Progenitor cell of endocrine pancreas (in vitro differentiated cells): ENCODE measurements around the gene ADARB2. TPM values are rescaled to one million over a fixed set of nuclear protein-coding genes. Genes with fewer than 3 reads are reported as not detected.
"Not testable (repeated sequence)": the region's sequence is repeated elsewhere in the genome, so short reads cannot be mapped to it uniquely, and the experiment has no call there.

ENCODE experiments used
- DNase-seq: peaks from one replicate; pipeline ENCODE4 v3.0.0; 2021; ENCODE audit warnings: low spot score; ENCODE audit not compliant: unreplicated experiment
- H3K27ac Mint-ChIP-seq: 2 replicates; pipeline ENCODE4 v1.8.0; 2021; ENCODE audit warnings: mild to moderate bottlenecking, moderate library complexity, mixed read lengths
- H3K27me3 Mint-ChIP-seq: 2 replicates; pipeline ENCODE4 v1.8.0; 2021; ENCODE audit warnings: mixed read lengths
- H3K36me3 Mint-ChIP-seq: 2 replicates; pipeline ENCODE4 v1.8.0; 2022; ENCODE audit warnings: mixed read lengths; ENCODE audit not compliant: insufficient read depth
- H3K4me1 Mint-ChIP-seq: 2 replicates; pipeline ENCODE4 v1.8.0; 2021; ENCODE audit warnings: low read depth, mixed read lengths
- H3K4me3 Mint-ChIP-seq: 2 replicates; pipeline ENCODE4 v1.8.0; 2021; ENCODE audit warnings: low read depth, mild to moderate bottlenecking, moderate library complexity, mixed read lengths
- H3K9me3 Mint-ChIP-seq: 2 replicates; pipeline ENCODE4 v1.8.0; 2021; ENCODE audit warnings: low read depth, mixed read lengths
- total RNA-seq: library from RNA; stranded (reverse); gene quantifications from 2 replicates; pipeline ENCODE4 v1.2.1, GENCODE V29; 2021
- TF ChIP-seq, protein P1 (sequence below): fragments of 200-600 bp; sonication (generic); IDR thresholded peaks from one replicate; pipeline ENCODE4 v1.5.0; 2021; ENCODE audit warnings: antibody characterized with exemption, mild to moderate bottlenecking; ENCODE audit not compliant: unreplicated experiment

The ADARB2 gene
- total RNA-seq, 1 donor from 2014 or later = 1.3 TPM

DNA sequence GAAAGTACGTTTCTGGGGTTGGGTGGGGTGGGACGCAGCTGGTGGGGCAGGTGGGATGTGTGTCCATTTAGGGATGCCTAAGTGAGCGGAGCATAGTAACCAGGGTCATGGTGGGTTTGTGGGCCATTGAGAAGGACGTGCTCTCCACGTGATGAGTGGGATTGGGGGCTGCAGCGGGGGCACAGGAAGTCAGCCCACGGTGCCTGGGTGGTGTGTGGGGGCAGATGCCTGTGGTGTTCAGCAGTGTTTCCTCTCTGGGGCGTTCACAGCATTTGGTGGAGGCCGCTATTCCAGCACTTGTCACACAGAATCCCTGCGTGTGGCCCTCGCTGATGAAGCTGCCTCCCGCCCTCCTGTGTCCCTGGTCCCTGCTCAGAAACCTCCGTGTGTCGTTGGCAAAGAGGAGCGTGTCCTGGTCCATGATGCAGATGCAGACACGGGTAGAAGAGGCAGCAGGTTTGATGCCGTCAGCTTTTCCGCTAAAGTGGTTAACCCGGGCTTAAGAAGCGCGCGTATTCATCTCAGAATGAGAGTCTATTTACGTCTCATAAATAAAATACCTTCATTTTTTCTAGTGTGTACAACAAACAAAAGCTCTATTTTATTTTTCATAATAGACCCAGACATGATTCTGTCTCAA, 274.2 kb downstream of the ADARB2 start:
- Mint-ChIP-seq H3K4me3 (no peak overlapping the region), H3K9me3 (no peaks in the 10 kb centered on the region), H3K27ac (no peak overlapping the region), H3K36me3 (no peaks in the 10 kb centered on the region), H3K4me1 (peaks cover 7% of the 10 kb centered on the region), H3K27me3 (peaks cover 8% of the 10 kb centered on the region)
- TF ChIP-seq, protein P1, sequence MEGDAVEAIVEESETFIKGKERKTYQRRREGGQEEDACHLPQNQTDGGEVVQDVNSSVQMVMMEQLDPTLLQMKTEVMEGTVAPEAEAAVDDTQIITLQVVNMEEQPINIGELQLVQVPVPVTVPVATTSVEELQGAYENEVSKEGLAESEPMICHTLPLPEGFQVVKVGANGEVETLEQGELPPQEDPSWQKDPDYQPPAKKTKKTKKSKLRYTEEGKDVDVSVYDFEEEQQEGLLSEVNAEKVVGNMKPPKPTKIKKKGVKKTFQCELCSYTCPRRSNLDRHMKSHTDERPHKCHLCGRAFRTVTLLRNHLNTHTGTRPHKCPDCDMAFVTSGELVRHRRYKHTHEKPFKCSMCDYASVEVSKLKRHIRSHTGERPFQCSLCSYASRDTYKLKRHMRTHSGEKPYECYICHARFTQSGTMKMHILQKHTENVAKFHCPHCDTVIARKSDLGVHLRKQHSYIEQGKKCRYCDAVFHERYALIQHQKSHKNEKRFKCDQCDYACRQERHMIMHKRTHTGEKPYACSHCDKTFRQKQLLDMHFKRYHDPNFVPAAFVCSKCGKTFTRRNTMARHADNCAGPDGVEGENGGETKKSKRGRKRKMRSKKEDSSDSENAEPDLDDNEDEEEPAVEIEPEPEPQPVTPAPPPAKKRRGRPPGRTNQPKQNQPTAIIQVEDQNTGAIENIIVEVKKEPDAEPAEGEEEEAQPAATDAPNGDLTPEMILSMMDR = no peak
- no peak for DNase-seq

DNA sequence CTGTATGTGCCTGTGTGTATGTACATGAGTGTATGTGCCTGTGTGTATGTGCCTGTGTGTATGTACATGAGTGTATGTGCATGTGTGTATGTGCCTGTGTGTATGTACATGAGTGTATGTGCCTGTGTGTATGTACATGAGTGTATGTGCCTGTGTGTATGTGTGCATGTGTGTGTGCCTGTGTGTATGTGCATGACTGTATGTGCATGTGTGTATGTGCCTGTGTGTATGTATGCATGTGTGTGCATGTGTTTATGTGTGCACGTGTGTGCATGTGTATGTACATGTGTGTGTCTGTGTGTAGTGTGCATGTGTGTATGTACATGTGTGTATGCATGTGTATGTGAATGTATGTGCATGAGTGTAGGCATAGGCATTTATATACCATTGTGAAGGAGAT, 274.8 kb downstream of the ADARB2 start:
- Mint-ChIP-seq H3K27ac (no peak overlapping the region), H3K27me3 (peaks cover 8% of the 10 kb centered on the region), H3K4me1 (peaks cover 7% of the 10 kb centered on the region), H3K36me3 (no peaks in the 10 kb centered on the region), H3K9me3 (no peaks in the 10 kb centered on the region), H3K4me3 (no peak overlapping the region)
- TF ChIP-seq, protein P1 = no peak
- DNase-seq = no peak

DNA sequence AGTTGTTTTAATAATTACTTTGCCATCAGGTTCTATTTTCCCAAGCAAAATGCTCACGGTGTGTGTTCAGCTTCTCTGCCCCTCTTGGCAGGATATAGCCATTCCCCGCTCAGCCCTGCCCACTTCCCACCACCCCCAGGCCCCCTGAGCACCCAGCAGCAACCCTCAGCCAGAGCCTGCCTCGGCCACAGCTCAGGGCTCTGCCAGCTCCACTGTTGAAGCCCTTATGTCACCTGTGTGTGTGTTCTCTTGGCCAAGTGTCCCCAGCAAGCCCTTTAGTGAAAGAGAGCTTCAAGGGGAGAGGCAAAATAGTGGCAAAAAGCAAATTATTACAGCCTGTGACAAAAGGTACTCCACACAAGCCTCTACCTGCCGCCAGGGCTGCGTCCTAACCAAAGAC, 275.3 kb downstream of the ADARB2 start:
- peaks cover 7% of the 10 kb centered on the region for H3K4me1 Mint-ChIP-seq
- H3K27ac Mint-ChIP-seq = no peak overlapping the region
- no peak for DNase-seq
- no peak overlapping the region for H3K4me3 Mint-ChIP-seq
- no peaks in the 10 kb centered on the region for H3K36me3 Mint-ChIP-seq
- no peaks in the 10 kb centered on the region for H3K9me3 Mint-ChIP-seq
- peaks cover 8% of the 10 kb centered on the region for H3K27me3 Mint-ChIP-seq
- TF ChIP-seq, protein P1 = no peak

DNA sequence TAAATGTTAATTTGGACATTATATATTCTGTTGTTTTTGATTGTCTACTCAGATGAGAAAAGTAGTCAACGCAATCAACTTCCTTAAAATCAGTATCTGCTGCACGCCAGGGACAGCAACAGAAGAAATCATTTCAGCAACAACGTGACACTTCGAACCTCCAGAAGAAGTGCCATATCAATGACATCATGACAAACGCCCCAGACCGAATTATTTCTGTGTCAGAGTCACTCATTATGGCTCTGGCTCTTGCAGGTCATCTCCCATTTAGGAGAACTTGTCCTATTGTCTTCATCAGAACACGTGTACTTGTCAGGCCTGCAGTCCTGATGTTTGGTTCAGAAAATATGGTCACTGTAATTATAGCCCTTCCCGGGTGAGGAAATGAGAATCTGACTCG, 276.3 kb downstream of the ADARB2 start:
- Mint-ChIP-seq H3K36me3 (no peaks in the 10 kb centered on the region), H3K4me1 (peaks cover 7% of the 10 kb centered on the region), H3K9me3 (no peaks in the 10 kb centered on the region), H3K4me3 (no peak overlapping the region), H3K27ac (no peak overlapping the region), H3K27me3 (peaks cover 8% of the 10 kb centered on the region)
- TF ChIP-seq, protein P1 = no peak
- DNase-seq = no peak

DNA sequence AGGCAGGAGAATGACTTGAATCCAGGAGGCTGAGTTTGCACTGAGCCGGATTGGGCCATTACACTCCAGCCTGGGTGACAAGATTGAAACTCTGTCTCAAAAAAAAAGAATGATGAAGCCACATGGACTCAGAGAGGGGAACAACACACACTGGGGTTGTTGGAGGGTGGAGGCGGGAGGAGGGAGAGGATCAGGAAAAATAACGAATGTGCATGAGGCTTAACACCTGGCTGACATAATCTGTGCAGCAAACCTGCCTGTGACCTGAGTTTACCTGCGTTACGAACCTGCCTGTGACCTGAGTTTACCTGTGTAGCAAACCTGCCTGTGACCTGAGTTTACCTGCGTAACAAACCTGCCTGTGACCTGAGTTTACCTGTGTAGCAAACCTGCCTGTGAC, 277.7 kb downstream of the ADARB2 start:
- not testable (repeated sequence) for H3K9me3 Mint-ChIP-seq, H3K4me1 Mint-ChIP-seq, H3K4me3 Mint-ChIP-seq, H3K27ac Mint-ChIP-seq, H3K36me3 Mint-ChIP-seq, H3K27me3 Mint-ChIP-seq, DNase-seq

DNA sequence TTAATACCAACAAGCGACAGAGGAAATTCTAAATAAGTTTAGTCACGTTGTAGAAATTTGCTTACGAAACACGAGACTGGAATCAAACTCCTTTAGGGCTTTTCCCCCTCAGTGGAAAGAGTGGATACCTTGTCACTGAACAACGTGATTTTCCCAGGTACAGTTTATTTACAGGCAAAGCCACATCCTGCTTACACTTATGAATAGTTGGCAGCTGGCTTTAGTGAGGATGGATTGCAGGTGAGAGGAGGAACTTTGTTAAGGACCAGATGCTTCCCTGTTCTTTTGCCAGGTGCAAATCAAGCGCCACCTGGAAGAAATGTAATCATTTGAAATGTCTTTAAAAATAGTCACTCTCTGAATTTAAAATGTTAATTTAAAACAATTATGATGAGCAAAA, 282.4 kb downstream of the ADARB2 start:
- no peaks in the 10 kb centered on the region for H3K36me3 Mint-ChIP-seq
- TF ChIP-seq, protein P1 = no peak

More for the DNA sequence above, 282.4 kb downstream of the ADARB2 start:
- Mint-ChIP-seq H3K9me3 (no peaks in the 10 kb centered on the region), H3K4me1 (no peaks in the 10 kb centered on the region), H3K27me3 (peaks cover 3% of the 10 kb centered on the region), H3K4me3 (no peak overlapping the region), H3K27ac (no peak overlapping the region)
- no peak for DNase-seq
